Neural crest cell (in vitro differentiated cells): ENCODE measurements around the gene CCDC80. TPM values are rescaled to one million over a fixed set of nuclear protein-coding genes. Genes with fewer than 3 reads are reported as not detected.
"Not testable (repeated sequence)": the region's sequence is repeated elsewhere in the genome, so short reads cannot be mapped to it uniquely, and the experiment has no call there.

Experiments
- DNase-seq: peaks from one replicate; pipeline ENCODE4 v3.0.0; 2021; ENCODE audit warnings: low read depth, mixed read lengths, low spot score
- H3K27ac Mint-ChIP-seq: one replicate; pipeline ENCODE4 v1.8.0; 2021; ENCODE audit warnings: mild to moderate bottlenecking, mixed read lengths; ENCODE audit not compliant: unreplicated experiment
- H3K27me3 Mint-ChIP-seq: 2 replicates; pipeline ENCODE4 v1.8.0; 2021; ENCODE audit warnings: low read depth, mild to moderate bottlenecking, mixed read lengths
- H3K36me3 Mint-ChIP-seq: 2 replicates; pipeline ENCODE4 v1.8.0; 2021; ENCODE audit warnings: low read depth, mild to moderate bottlenecking, mixed read lengths
- H3K4me1 Mint-ChIP-seq: 2 replicates; pipeline ENCODE4 v1.8.0; 2021; ENCODE audit warnings: mixed read lengths
- H3K4me3 Mint-ChIP-seq: one replicate; pipeline ENCODE4 v1.8.0; 2021; ENCODE audit warnings: mild to moderate bottlenecking, mixed read lengths
- H3K9me3 Mint-ChIP-seq: 2 replicates; pipeline ENCODE4 v1.8.0; 2021; ENCODE audit warnings: mixed read lengths
- total RNA-seq: library from RNA; stranded (reverse); gene quantifications from 2 replicates; pipeline ENCODE4 v1.2.1, GENCODE V29; 2021
- TF ChIP-seq, protein P1 (sequence below): fragments of 200-600 bp; sonication (generic); conservative IDR thresholded peaks from 2 replicates; pipeline ENCODE4 v1.5.0; 2021; ENCODE audit warnings: antibody characterized with exemption, mild to moderate bottlenecking

CCDC80 gene
- total RNA-seq, 1 donor from 2014 or later = 42.1 TPM

GRCh38 chr3:112672716-112673541 lies 32.0 kb upstream of the CCDC80 start:
- no peak for DNase-seq
- H3K27me3 Mint-ChIP-seq = no peaks in the 10 kb centered on the region

DNA sequence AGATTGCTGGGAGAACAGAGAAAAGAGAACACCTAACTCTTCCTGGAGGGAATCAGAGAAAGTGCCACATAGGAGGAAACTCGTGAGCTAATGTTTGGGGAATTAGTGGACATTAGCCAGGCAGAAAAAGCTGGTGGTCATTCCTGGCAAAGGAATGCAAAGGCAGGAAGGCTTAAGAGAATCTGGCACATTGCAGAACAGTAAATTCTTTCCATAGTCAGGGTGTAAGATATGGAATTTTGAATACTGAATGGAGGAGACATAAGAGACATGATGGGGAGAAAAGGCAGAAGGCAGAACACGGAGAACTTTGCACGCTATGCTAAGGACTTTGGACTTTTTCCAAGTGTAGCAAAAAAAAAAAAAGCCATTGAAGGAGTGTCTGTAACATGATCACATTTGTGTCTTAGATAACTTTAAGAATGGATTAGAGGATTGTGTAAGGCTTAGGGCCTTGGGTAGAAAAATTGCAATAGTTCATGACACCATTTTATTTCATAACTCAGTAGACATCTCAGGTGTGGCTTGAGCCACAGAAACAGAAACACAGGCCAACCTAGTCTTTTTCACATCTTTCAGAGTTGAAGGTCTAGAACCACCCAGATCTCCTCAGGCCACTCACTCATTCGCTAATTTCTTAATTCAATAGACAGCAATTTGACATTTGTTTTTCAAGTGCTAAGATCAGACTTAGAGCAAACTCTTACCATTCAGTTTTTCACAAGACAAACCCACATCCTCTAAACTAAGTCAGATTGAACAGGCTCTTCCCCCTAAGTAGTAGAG lies 31.2 kb upstream of the CCDC80 start:
- DNase-seq = no peak
- peaks cover 10% of the 10 kb centered on the region for H3K4me1 Mint-ChIP-seq
- no peak overlapping the region for H3K27ac Mint-ChIP-seq
- TF ChIP-seq, protein P1, sequence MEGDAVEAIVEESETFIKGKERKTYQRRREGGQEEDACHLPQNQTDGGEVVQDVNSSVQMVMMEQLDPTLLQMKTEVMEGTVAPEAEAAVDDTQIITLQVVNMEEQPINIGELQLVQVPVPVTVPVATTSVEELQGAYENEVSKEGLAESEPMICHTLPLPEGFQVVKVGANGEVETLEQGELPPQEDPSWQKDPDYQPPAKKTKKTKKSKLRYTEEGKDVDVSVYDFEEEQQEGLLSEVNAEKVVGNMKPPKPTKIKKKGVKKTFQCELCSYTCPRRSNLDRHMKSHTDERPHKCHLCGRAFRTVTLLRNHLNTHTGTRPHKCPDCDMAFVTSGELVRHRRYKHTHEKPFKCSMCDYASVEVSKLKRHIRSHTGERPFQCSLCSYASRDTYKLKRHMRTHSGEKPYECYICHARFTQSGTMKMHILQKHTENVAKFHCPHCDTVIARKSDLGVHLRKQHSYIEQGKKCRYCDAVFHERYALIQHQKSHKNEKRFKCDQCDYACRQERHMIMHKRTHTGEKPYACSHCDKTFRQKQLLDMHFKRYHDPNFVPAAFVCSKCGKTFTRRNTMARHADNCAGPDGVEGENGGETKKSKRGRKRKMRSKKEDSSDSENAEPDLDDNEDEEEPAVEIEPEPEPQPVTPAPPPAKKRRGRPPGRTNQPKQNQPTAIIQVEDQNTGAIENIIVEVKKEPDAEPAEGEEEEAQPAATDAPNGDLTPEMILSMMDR = no peak
- no peaks in the 10 kb centered on the region for H3K36me3 Mint-ChIP-seq
- no peak overlapping the region for H3K4me3 Mint-ChIP-seq
- no peaks in the 10 kb centered on the region for H3K27me3 Mint-ChIP-seq
- H3K9me3 Mint-ChIP-seq = no peaks in the 10 kb centered on the region

More at GRCh38 chr3:112672716-112673541, 32.0 kb upstream of the CCDC80 start:
- H3K9me3 Mint-ChIP-seq = no peaks in the 10 kb centered on the region
- TF ChIP-seq, protein P1 = no peak
- no peaks in the 10 kb centered on the region for H3K36me3 Mint-ChIP-seq
- peaks cover 10% of the 10 kb centered on the region for H3K4me1 Mint-ChIP-seq
- no peak overlapping the region for H3K27ac Mint-ChIP-seq
- no peak overlapping the region for H3K4me3 Mint-ChIP-seq

DNA sequence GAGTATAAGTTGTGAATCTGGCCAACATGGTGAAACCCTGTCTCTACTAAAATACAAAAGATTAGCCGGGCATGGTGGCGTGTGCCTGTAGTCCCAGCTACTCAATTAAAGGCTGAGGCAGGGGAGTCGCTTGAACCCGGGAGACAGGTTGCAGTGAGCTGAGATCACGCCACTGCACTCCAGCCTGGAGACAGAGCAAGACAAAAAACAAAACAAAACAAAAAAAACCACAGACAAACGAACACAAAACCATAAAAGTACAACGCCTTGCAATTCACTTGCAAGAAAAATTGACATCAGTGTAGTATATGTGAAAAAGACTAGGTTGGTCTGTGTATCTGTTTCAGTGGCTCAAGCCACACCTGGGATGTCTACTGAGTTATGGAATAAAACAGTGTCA lies 29.9 kb upstream of the CCDC80 start:
- TF ChIP-seq, protein P1 = no peak
- Mint-ChIP-seq H3K27ac (no peak overlapping the region), H3K9me3 (no peaks in the 10 kb centered on the region)

DNA sequence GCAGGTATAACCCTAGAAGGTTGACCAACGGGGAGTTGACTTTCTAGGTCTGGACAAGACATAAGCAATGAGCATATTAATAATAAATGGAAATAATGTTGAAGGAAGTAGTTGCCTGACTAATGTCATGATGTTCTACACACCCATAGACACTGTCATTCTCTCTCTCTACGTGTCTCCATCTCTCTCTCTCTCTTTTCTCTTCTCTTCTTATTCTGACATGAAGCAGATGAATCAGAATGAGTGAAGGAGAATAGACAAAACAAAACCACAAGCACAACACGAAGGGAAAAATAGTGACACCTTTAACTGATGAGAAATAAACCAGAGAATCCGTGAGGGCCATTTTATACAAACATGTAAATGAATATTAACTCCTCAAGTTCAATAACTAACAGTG lies 26.7 kb upstream of the CCDC80 start:
- H3K4me1 Mint-ChIP-seq = no peaks in the 10 kb centered on the region
- TF ChIP-seq, protein P1 = no peak
- no peak for DNase-seq
- H3K36me3 Mint-ChIP-seq = peaks cover 6% of the 10 kb centered on the region
- peaks cover 6% of the 10 kb centered on the region for H3K9me3 Mint-ChIP-seq
- H3K27me3 Mint-ChIP-seq = no peaks in the 10 kb centered on the region
- no peak overlapping the region for H3K27ac Mint-ChIP-seq
- H3K4me3 Mint-ChIP-seq = no peak overlapping the region

More for the DNA sequence above, 29.9 kb upstream of the CCDC80 start:
- no peaks in the 10 kb centered on the region for H3K36me3 Mint-ChIP-seq
- H3K27me3 Mint-ChIP-seq = no peaks in the 10 kb centered on the region
- no peaks in the 10 kb centered on the region for H3K4me1 Mint-ChIP-seq
- DNase-seq = no peak
- H3K4me3 Mint-ChIP-seq = no peak overlapping the region

DNA sequence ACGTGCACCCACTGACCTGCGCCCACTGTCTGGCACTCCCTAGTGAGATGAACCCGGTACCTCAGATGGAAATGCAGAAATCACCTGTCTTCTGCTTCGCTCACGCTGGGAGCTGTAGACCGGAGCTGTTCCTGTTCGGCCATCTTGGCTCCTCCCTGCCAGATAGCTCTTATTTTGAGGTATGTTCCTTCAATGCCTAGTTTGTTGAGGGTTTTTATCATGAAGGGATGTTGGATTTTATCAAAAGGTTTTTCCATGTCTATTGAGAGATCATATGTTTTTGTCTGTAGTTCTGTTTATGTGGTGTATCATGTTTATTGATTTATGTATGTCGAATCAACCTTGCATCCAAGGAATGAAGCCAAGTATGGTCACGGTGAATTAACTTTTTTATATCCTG lies 24.1 kb upstream of the CCDC80 start:
- H3K9me3 Mint-ChIP-seq, H3K36me3 Mint-ChIP-seq, DNase-seq, H3K27ac Mint-ChIP-seq, H3K4me1 Mint-ChIP-seq, H3K27me3 Mint-ChIP-seq, H3K4me3 Mint-ChIP-seq: not testable (repeated sequence)

DNA sequence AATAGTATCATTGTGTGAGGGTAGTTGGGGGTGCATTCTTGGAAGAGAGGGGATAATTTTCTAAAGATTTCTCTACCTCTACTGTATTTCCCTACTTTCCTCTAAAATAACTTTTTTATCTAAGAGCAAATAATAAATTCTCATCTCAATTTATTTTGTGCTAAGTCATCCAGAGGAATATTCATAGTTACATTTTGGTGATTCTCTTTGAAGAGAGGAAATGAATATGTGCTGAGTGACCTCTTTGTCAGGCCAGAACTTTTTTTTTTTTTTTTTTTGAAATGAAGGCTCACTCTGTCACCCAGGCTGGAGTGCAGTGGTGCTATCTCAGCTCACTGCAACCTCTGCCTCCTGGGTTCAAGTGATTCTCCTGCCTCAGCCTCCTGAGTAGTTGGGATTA lies 15.1 kb upstream of the CCDC80 start:
- TF ChIP-seq, protein P1 = no peak
- Mint-ChIP-seq H3K27ac (no peak overlapping the region), H3K4me1 (no peaks in the 10 kb centered on the region), H3K4me3 (no peak overlapping the region), H3K9me3 (no peaks in the 10 kb centered on the region), H3K36me3 (no peaks in the 10 kb centered on the region), H3K27me3 (no peaks in the 10 kb centered on the region)
- no peak for DNase-seq
